GM21515 (cell line): ENCODE measurements around the gene RGS10.
A peak's percentile ranks its signal among the peaks of the same experiment; 100 is the strongest.

Source experiments
- ATAC-seq: cut with Tn5 transposase; IDR thresholded peaks from one replicate; pipeline ENCODE4 v1.9.1; 2021; ENCODE audit not compliant: unreplicated experiment

The RGS10 gene

DNA sequence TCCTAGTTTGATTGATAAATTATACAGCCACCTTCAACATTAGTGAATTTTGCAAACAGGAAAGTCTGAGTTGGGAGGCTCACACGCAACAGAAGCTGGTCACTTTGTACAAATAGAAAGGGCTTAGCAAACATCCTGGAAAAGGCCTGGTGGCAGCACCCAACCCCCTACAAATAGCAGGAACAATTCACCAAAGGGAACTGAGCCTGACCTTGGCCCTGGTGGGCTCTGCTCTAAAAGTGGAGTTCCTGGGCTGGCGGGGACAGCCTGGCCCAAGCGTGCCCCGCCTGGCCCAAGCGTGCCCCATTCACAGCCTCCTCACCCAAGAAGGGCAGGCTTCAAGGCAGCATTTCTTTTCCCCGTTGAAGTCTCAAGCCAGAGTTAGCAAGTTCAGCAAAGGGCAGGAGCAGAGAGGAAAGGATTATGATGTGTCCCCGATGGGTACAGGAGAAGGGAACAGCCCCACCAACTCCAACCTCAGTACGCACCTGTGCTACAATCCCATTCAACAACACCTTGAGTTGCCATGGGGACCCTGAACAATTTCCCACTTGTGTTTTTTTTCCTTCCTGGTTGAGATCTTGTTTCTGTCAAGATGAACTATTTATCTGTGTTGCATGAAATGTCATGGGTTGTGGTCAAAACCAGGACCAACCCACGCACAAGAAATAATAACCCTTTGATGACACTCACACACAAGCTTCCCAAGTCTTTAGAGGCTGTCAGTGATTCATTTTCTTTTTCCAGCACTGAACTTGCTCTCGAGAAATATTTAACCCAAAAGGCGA, 43.4 kb downstream of the RGS10 start:
- ATAC-seq, result no peak

DNA sequence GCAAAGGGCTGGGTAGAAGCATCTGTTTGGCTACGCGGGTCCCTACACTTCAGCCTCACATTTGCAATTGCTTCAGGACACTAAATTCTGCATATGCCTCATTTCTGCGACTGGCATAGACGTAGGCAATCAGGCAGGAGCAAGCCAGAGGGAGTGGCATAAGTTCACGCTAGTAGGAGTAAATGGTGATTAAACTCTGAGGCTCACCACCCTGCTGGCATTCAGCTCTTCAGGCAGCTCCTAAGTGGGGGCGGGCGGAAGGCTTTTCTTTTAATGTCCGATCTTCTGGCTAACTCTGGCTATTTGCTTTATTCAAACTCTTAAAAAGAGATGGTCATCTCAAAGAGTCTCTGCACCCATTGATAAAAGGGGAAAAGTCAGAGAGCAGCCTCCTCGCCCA, 45.3 kb downstream of the RGS10 start:
- ATAC-seq, result no peak

DNA sequence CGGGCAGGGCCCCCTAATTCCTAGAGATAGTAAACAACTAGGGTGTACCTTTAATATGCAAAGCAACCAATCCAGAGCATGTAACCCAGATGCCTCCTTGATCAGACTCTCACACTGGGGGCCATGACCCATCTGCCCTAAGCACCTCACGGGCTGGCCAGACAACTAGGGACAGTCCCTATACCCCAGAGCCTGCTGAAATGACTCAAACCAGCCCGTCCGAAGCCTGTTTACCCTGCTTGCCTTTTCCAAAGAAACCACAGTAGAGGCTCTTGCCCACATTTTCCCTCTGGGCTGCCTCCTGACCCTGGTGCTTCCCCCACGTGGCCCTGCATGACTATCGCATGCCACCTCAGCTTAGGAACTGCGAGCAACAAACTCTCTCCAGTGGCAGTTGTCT, 46.2 kb downstream of the RGS10 start:
- ATAC-seq, result peak; percentile 70

DNA sequence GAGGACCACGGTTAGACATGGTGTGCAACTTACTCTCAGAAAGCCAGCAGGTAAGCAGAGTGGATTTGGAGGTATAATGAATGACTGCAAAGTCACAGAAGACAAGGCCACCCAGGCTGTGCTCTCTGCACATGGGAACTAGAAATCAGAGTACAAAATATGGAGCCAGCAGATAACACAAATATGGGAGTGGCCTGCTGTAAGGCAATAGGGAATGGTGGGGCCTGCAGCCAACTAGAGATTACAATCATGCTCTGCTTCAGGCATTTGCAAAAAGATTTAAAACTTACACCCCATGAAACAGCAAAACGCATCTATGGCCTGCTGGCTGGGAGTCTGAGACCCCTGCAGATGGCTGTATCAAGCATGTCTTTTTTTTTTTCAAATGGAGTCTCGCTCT, 47.0 kb downstream of the RGS10 start:
- ATAC-seq, result no peak

DNA sequence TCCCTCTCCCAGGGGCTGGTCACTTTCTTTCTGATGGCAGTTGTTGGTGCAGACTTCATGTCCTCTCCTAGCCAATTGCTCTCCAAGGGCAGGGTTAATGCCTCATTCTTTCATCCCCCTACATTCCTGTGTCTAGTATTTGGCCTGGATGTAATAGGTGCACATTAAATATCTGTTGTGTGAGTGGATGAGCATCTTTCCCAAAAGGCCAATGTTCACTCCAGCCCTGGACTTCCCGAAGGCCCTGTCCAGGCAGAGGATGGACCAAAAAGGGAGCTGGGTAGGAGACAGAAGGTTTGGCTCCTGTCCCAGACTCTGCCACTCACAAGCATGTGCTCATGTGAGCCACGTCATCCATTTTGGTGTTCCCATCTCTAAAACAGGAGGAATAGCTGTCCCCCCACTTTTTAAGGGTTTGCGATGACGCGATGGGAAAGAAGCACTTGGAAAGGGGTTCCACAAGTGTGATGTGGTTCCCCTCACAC, 47.5 kb downstream of the RGS10 start:
- no peak for ATAC-seq

DNA sequence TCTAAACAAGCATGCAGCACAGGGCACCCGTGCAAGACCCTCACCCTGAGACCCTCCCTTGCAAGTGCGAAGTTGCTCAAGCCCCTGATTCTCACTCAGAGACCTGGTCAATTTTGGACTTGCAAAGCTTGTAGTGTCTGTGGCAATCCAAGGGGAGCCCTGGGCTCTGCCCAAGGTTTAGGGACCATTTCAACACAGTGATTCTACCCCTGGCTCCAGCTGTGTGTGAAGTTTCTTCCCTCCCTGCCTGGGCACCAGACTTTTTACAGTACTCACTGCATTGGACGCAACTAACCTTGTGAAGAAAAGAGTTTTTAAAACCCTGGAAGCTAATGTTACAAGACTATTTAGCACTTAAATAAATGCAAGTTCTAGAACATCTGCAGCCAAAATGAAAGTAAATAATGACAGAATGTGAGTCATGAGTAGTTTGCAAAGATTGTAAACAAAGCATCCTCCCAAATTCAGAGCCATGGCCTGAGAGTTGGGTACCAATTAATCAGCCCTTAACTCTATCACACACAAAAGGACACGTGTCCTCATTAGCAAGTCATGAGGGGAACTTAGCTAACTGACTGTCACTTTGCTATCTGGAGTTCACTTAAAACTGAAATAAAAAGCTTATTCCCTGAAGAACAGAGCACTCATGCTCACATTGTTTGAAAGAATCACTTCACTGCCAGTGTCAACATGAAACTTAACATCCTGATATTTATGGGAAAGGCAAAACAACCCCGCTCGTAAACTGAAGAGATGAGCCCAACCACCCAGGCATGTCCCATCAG, 48.1 kb downstream of the RGS10 start:
- ATAC-seq, result no peak

DNA sequence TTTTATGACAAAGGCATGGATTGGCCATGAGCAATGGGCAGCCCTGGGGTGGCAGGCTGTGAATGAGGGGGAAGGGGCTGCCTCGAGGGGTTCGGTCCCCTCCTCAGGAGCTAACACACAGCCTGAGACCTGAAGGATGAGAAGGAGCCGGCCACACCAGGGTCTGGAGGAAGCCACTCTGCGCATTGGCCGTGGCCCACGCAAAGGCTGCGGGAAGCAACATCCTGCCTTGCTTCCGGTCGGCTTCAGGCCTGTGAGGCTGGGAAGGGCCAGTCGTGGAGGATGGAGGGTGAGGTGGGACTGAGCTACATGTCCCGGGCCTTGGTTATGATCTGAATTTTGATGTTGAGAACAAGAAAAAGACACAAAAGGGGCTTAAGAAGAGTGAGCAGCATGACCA, 49.4 kb downstream of the RGS10 start:
- no peak for ATAC-seq

DNA sequence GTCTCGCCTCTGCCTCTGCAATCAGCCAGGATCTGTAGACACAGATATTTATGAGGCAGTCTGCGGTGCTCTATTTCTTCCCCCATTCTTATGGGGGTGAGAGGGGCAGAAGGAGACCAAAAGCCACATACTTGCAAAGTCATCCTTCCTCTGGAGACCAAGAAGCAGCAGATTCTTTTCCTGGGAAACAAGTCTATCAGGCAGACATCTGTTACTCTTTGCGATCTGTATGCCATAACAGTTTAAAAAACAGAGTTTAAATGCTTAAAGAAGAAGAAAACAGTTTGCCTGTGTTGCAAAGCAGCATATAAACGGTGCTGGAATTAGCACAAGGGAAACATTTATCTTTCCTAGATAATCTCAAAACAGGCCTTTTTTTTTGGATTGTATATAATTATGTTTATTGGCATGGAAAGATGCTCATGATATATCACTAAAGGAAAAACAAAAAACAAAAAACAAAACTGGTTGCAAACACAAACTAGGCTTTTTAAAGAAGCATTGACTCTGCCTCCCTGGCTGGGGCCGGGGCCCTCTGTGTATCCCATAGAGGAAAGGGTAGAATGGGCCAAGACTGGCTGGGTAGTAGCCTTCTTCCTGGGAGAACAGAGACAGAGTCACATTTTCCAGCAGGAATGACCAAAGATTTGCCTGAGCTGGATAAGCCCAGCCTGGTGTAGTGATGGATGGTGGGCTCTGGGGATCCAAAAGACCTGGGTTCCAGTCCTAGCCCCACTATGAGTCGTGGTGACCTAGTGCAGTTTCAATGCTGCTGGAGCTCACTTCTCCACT, 50.4 kb downstream of the RGS10 start:
- ATAC-seq, result no peak

DNA sequence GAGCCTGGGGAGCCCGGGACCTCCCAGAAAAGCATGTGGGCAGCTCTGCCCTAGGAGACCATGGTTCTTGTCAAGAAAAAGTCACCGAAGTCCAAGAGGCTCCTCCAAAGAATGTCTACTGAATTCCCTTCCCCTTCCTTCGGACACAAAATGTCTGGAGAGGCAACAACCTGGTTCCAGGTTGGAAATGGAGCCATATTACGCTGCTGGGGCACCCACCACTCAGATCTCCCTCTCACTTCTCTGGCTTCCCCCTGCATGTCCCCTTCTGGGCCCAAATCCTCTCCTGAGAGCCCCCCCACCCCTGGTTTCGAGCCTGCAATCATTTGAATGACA, 52.6 kb downstream of the RGS10 start:
- no peak for ATAC-seq

DNA sequence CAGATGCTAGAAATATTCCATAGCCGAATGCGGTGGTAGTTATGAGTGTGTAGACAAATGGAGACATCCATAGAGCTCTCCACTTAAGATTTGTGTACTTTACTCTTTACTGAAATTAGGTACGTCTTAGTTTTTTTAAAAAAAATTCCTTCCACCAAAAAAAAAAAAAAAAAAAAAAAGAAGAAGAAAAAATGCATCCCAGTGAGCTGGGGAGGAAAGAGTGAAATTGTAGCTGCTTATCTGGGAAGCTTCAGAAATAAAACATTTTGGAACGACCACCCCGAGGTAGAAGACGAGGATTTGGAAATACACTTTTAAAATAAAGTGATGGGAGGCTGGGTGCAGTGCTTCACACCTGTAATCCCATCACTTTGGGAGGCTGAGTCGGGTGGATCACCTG, 53.8 kb downstream of the RGS10 start:
- ATAC-seq, result no peak

DNA sequence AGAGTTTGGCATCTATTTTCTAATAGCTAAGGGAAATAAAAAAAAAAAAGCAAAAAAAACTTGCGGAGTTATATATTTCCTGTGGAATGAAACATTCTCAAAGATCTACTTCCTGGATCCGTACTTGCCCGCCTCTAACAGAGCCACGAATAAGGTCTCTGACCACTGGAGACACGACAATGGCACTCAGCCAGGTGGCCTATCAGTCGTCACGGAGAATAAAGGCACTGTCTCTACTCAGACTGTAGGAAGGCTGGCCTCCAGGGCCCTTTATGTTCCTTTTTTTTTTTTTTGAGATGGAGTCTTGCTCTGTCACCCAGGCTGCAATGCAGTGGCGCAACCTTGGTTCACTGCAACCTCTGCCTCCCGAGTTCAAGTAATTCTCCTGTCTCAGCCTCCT, 58.7 kb downstream of the RGS10 start:
- ATAC-seq, result no peak

DNA sequence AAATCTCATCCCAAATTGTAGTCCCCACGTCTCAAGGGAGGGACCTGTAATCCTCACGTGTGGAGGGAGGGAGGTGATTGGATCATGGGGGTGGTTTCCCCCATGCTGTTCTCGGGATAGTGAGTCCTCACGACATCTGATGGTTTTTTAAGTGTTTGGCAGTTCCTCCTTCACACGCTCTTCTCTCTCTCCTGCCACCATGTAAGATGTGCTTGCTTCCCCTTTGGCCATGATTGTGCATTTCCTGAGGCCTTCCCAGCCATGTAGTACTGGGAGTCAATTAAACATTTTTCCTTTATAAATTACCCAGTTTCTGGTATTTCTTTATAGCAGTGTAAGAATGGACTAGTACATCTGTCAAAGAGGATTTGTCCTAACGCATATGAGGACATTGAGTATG, 59.5 kb downstream of the RGS10 start:
- no peak for ATAC-seq

DNA sequence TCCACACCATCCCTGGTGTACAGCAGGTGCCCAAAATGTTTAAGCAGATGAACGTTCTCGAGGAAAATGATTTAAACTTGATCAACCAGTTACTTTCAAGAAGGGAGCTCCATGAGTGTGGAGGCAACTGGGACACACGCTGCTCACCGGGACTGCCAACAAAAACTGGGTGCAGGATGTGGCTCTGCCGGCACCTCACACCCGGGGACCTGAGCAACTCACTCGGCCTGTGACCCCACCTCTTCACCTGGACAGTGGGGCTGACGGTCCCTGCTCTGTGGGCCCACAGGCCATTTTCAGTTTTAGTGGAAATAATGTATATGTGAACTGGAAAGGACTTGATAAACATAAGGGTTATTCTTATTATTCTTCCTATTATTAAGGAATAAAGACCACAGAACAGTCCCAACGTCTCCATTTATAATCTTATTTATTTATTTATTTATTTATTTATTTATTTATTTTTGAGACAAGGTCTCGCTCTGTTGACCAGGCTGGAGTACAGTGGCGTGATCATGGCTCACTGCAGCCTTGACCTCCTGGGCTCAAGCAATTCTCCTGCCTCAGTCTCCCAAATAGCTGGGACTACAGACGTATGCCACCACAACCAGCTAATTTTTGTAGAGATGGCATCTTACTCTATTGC, 60.6 kb downstream of the RGS10 start:
- no peak for ATAC-seq

DNA sequence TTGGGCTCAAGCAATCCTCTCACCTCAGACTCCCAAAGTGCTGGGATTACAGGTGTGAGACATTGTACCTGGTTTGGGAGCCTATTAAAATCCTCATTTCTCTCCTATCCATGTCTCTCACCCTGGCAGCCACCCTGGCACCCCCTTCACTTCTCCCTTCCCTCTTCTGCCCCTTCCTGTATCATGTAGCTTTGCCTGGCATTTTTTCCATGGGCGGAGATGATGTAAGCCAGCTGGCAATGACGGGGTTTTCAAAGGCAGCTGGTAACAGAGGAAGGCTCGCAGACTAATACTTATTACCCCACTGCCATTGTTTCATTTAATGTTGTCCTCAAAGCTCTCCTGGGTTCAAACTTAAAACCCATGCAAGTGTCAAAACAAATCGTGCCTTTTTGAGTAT, 61.9 kb downstream of the RGS10 start:
- ATAC-seq, result no peak

DNA sequence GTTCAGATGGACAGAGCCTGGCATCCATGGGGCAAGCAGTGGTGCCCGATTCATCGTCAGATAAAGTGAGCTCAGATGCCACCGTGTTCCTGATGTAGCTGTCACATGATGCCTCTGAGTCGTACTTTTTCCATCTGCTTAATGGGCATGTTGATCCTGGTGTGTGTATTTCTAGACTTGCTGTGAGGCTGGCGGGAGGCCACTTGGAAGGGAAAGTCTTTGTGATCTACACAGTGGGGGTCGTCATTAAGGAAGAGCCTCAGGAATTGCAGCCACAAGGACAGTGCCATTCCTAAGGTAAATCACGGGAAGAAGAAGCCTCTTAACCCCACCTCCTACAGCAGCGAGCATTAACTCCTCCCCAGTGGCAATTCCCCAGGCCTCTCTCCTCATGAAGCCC, 63.0 kb downstream of the RGS10 start:
- ATAC-seq, result no peak

DNA sequence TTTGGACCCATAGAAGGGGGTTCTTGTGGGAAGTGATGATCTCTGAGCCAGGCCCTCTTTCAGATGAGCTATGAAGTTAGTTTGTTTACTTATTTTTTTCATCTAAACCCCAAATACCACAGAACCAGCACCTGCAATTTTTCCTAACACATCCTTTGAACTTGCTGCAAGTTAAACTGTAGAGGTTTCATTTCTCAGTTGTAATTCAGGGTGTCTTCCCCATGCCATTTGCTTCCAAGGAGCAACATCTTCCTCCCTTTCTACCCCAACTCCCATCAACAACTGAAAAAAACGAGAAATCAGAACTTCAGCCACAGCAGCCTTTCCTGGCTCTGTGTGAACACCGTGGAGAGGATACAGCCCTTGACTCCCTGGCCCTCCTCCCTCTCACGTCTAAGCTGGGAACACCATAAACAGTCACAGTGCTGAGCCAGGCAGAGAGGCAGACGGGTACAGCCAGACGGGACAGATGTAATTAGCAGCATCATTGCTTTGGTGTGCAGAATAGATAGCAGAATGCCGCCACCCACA, 63.6 kb downstream of the RGS10 start:
- ATAC-seq, result no peak

DNA sequence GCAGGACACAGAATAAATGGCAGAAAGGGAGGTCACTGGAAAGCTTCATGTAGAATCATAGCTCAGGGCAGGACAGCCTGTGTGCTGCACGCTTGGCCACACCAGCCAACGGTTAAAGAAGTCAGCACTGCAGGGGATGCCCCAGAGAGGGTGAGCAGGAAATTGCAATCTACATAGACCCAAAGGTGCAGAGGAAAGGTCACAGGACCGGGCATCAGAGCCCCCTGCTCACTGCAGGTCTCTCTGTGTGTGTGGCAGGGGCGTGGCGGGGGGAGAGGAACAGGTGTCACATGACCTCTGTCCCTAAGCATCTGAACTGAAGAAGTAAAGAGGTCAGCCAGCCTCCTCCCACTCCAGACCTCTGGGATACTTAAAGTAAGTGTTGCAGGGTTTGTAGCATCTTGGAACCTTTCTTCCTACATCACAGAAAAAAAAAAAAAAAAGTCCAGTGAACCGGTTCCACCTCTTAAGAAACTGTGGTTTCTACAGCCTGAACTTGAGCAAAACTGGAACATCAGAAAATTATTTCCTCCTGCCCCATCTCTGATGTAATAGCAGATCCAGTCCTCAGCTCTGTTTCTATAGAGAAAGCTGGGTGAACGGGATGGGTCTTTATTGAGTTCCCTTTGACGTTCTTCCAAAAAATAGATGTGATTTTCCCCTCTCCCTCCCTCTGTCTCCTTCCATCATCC, 64.3 kb downstream of the RGS10 start:
- peak; percentile 75 for ATAC-seq

DNA sequence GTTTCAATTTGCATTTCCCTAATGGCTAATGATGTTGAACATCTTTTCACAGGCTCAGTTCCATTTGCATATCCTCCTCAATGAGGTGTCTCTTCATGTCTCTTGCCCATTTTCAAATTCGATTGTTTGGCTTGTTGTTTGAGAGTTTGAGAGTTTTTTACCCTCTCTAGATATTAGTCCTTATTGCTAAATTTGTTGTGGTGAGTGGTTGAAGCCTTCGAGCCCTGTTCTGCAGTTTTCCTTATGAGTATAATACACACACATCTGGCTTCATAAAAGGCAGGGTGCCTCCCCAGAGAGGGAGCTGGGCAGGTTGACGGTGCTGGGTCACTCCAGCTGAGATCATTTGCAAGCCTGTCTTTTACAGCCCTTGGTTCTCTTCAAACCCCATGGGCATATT, 65.1 kb downstream of the RGS10 start:
- peak; percentile 52 for ATAC-seq

DNA sequence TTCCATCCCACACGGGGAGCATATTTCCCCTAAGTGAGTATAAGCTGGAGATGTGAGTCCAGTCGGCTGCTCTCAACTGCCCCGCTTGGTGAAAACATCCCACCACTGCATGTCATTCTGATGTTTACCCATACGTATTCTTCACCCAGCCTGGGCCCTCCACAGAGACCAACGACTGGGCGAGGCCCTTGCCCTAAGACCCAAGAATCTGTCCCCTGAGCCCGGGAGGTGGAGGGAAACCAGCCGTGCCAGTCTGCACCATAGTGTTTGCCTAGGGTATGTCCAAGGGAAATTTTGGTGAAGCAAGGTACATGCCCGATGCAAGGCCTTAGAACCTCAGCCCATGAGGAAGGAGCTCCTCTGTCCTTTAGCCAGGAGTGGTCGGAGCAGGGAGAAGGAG, 67.9 kb downstream of the RGS10 start:
- ATAC-seq, result no peak

DNA sequence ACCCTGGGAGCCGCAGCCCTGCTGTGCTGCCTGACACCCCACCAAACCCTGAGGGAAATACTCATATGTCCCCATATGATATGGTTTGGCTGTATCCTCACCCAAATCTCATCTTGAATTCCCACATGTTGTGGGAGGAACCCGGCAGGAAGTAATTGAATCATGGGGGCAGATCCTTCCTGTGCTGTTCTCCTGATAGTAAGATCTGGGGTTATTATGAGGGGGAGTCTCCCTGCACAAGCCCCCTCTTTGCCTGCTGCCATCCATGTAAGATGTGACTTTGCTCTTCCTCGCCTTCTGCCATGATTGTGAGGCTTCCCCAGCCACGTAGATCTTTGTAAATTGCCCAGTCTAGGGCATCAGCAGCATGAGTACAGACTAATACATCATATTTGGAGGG, 68.7 kb downstream of the RGS10 start:
- ATAC-seq, result no peak
